Bronchial epithelial cell (primary cell): Measurements from ENCODE around the gene ESRRA. TPM values are rescaled to one million over a fixed set of nuclear protein-coding genes. Genes with fewer than 3 reads are reported as not detected.

Source experiments
- DNase-seq: peaks from one replicate; pipeline ENCODE4 v3.0.0-alpha.2; 2010; ENCODE audit warnings: low read depth
- FAIRE-seq: peaks from 2 replicates; lab custom pipeline; 2011; peaks lifted over from hg19 to GRCh38; lab: Jason Lieb, UNC
- H3K27me3 ChIP-seq: 2 replicates; pipeline ENCODE4 v1.5.1; 2011; ENCODE audit warnings: low read length; ENCODE audit not compliant: control insufficient read depth, insufficient read depth
- H3K36me3 ChIP-seq: 2 replicates; pipeline ENCODE4 v1.5.1; 2011; ENCODE audit warnings: low read length; ENCODE audit not compliant: control insufficient read depth, insufficient read depth
- H3K4me3 ChIP-seq: 2 replicates; pipeline ENCODE4 v1.5.1; 2011; ENCODE audit warnings: mild to moderate bottlenecking, low read depth, low read length, control low read depth
- CTCF ChIP-seq: IDR thresholded peaks from 2 replicates; pipeline ENCODE4 v1.5.1; 2011; ENCODE audit warnings: mild to moderate bottlenecking, moderate library complexity, low read length, control low read depth, inconsistent platforms; ENCODE audit not compliant: insufficient read depth, severe bottlenecking
- total RNA-seq: library from RNA; depleted of rRNA; stranded (reverse); fragments of >200 nt; gene quantifications from 2 replicates; pipeline ENCODE4 v1.2.1, GENCODE V29; 2014

The ESRRA gene
- total RNA-seq, 1 donor from 2014 or later: 139 TPM

- Histone ChIP-seq H3K4me3 (peak overlapping the region; percentile 95), H3K36me3 (peaks cover 23% of the 10 kb centered on the region), H3K27me3 (no peaks in the 10 kb centered on the region)
- peak; percentile 83 for DNase-seq
- FAIRE-seq: no peak
- TF ChIP-seq CTCF: no peak
These were observed 52.7 kb downstream of the ESRRA start for GRCh38 chr11:64357904-64358535.

- FAIRE-seq: no peak
- peaks cover 25% of the 10 kb centered on the region for H3K36me3 ChIP-seq
- TF ChIP-seq CTCF: no peak
- DNase-seq: no peak
- no peaks in the 10 kb centered on the region for H3K27me3 ChIP-seq
- peak overlapping the region; percentile 95 for H3K4me3 ChIP-seq
These were observed 53.2 kb downstream of the ESRRA start for GRCh38 chr11:64358536-64358906.

GRCh38 chr11:64358907-64359711 is 53.8 kb downstream of the ESRRA start, which contains the start of gene RPS6KA4:
RPS6KA4 (plus strand) TSS chr11:64359162; CDS start chr11:64359236, 74 bp downstream.
- H3K36me3 ChIP-seq: peaks cover 28% of the 10 kb centered on the region
- H3K27me3 ChIP-seq: no peaks in the 10 kb centered on the region
- FAIRE-seq (no peak), DNase-seq (peak; percentile 51)
- H3K4me3 ChIP-seq: peak within 1 kb of the TSS; percentile 95
- TF ChIP-seq CTCF: no peak

- peak; percentile 49 for TF ChIP-seq CTCF
- Histone ChIP-seq H3K4me3 (peak overlapping the region; percentile 95), H3K36me3 (peaks cover 31% of the 10 kb centered on the region), H3K27me3 (no peaks in the 10 kb centered on the region)
- FAIRE-seq: no peak
- DNase-seq: no peak
These were observed 54.6 kb downstream of the ESRRA start for GRCh38 chr11:64359712-64360445.

- FAIRE-seq: no peak
- peak overlapping the region; percentile 95 for H3K4me3 ChIP-seq
- DNase-seq: no peak
- peaks cover 36% of the 10 kb centered on the region for H3K36me3 ChIP-seq
- no peaks in the 10 kb centered on the region for H3K27me3 ChIP-seq
- no peak for TF ChIP-seq CTCF
These were observed 55.2 kb downstream of the ESRRA start for GRCh38 chr11:64360448-64360921.
